KMS-11 (cell line): ENCODE measurements around the gene MYH14.

Source experiments
- H2AFZ ChIP-seq: fragments of 200-600 bp; sonication (generic); 2 replicates; pipeline ENCODE4 v1.6.1; 2016; ENCODE audit warnings: antibody characterized with exemption, mixed run types, low read depth
- H3K27ac ChIP-seq: fragments of 200-600 bp; sonication (generic); 2 replicates; pipeline ENCODE4 v1.6.1; 2016; ENCODE audit warnings: mild to moderate bottlenecking, mixed run types
- H3K27me3 ChIP-seq: fragments of 200-600 bp; sonication (generic); 2 replicates; pipeline ENCODE4 v1.6.1; 2017; ENCODE audit warnings: mild to moderate bottlenecking, low read depth, mixed run types, moderate library complexity; ENCODE audit not compliant: insufficient read depth
- H3K36me3 ChIP-seq: fragments of 200-600 bp; sonication (generic); 2 replicates; pipeline ENCODE4 v1.6.1; 2017; ENCODE audit warnings: mild to moderate bottlenecking, mixed run types; ENCODE audit not compliant: insufficient read depth
- H3K4me1 ChIP-seq: fragments of 200-600 bp; sonication (generic); 2 replicates; pipeline ENCODE4 v1.6.1; 2016; ENCODE audit warnings: mild to moderate bottlenecking, low read depth, mixed run types; ENCODE audit not compliant: poor library complexity, severe bottlenecking
- H3K4me2 ChIP-seq: fragments of 200-600 bp; sonication (generic); 2 replicates; pipeline ENCODE4 v1.7.0; 2016; ENCODE audit warnings: mild to moderate bottlenecking, mixed run types
- H3K4me3 ChIP-seq: fragments of 200-600 bp; sonication (generic); IDR thresholded peaks from 2 replicates; pipeline ENCODE4 v1.6.1; 2017; ENCODE audit warnings: low read depth, low read length, mixed read lengths; ENCODE audit not compliant: insufficient read depth
- H3K79me2 ChIP-seq: fragments of 200-600 bp; sonication (generic); 2 replicates; pipeline ENCODE4 v1.6.1; 2016; ENCODE audit warnings: low read depth, mixed run types; ENCODE audit not compliant: insufficient read depth
- H3K9ac ChIP-seq: fragments of 200-600 bp; sonication (generic); 2 replicates; pipeline ENCODE4 v1.6.1; 2016; ENCODE audit warnings: mild to moderate bottlenecking, mixed run types
- H4K20me1 ChIP-seq: fragments of 200-600 bp; sonication (generic); 2 replicates; pipeline ENCODE4 v1.6.1; 2016; ENCODE audit warnings: mild to moderate bottlenecking, mixed run types; ENCODE audit not compliant: insufficient read depth
- TF ChIP-seq, protein P1 (sequence below): fragments of 200-600 bp; sonication (generic); conservative IDR thresholded peaks from 2 replicates; pipeline ENCODE4 v1.6.1; 2017; ENCODE audit warnings: low read depth, mild to moderate bottlenecking, antibody characterized with exemption, low read length, moderate library complexity, mixed read lengths

The MYH14 gene

DNA sequence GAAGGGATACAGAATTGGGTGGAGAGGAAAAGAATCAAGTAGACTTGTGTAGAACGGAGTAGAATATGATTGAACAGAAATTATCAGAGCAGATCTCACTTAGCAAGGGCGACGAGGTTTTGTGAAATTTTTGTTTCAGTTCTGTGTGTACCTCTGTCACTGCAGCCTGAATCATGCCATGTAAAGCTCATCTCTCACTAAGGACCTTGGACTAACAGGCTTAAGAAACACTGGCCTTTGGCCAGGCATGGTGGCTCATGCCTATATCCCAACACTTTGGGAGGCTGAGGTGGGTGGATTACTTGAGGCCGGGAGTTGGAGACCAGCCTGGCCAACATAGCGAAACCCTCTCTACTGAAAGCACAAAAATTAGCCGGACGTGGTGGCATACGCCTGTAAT lies 62.6 kb downstream of the MYH14 start:
- Histone ChIP-seq H4K20me1 (no peaks in the 10 kb centered on the region), H3K27ac (no peak overlapping the region), H3K4me3 (no peak overlapping the region), H3K4me1 (no peaks in the 10 kb centered on the region), H3K27me3 (peaks cover 4% of the 10 kb centered on the region; the same call in 1 of the 2 replicates), H3K79me2 (no peaks in the 10 kb centered on the region), H3K4me2 (no peak overlapping the region), H3K36me3 (no peaks in the 10 kb centered on the region), H2AFZ (no peak overlapping the region), H3K9ac (no peak overlapping the region)
- TF ChIP-seq, protein P1, sequence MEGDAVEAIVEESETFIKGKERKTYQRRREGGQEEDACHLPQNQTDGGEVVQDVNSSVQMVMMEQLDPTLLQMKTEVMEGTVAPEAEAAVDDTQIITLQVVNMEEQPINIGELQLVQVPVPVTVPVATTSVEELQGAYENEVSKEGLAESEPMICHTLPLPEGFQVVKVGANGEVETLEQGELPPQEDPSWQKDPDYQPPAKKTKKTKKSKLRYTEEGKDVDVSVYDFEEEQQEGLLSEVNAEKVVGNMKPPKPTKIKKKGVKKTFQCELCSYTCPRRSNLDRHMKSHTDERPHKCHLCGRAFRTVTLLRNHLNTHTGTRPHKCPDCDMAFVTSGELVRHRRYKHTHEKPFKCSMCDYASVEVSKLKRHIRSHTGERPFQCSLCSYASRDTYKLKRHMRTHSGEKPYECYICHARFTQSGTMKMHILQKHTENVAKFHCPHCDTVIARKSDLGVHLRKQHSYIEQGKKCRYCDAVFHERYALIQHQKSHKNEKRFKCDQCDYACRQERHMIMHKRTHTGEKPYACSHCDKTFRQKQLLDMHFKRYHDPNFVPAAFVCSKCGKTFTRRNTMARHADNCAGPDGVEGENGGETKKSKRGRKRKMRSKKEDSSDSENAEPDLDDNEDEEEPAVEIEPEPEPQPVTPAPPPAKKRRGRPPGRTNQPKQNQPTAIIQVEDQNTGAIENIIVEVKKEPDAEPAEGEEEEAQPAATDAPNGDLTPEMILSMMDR, result no peak

DNA sequence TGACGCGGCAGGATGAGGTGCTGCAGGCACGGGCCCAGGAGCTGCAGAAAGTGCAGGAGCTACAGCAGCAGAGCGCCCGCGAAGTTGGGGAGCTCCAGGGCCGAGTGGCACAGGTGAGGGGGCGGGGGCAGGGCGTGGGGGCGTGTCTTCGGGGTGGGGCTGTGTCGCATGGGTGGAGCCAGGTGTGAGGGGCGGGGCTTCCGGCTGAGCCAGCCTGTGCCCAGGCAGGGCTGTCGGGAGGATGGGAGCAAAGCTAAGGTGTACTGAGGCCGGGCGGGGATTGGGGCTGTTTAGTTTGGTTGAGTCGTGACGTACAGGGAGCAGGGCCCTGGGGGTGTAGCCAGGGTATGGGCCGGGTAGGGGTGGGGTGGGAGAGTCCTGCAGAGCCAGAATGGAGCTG lies 63.5 kb downstream of the MYH14 start:
- TF ChIP-seq, protein P1, result no peak
- Histone ChIP-seq H3K4me2 (no peak overlapping the region), H3K9ac (no peak overlapping the region), H3K4me3 (no peak overlapping the region), H4K20me1 (no peaks in the 10 kb centered on the region), H3K27ac (no peak overlapping the region), H3K36me3 (no peaks in the 10 kb centered on the region), H3K4me1 (no peaks in the 10 kb centered on the region), H2AFZ (no peak overlapping the region), H3K79me2 (no peaks in the 10 kb centered on the region), H3K27me3 (peaks cover 4% of the 10 kb centered on the region; the same call in 1 of the 2 replicates)

DNA sequence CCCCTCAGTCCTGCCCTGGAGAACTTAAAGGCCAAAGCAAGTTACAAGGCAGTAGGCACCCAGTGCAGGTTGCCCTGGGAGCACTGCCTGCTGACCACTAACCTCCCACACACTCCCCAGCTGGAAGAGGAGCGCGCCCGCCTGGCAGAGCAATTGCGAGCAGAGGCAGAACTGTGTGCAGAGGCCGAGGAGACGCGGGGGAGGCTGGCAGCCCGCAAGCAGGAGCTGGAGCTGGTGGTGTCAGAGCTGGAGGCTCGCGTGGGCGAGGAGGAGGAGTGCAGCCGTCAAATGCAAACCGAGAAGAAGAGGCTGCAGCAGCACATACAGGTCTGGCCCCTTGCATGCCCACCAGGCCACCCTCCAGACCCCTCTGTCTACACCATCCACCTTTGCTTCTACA lies 64.6 kb downstream of the MYH14 start:
- TF ChIP-seq, protein P1, result no peak
- Histone ChIP-seq H3K79me2 (no peaks in the 10 kb centered on the region), H3K36me3 (no peaks in the 10 kb centered on the region), H3K4me2 (no peak overlapping the region), H3K4me3 (no peak overlapping the region), H4K20me1 (no peaks in the 10 kb centered on the region), H2AFZ (no peak overlapping the region), H3K27ac (no peak overlapping the region), H3K9ac (no peak overlapping the region), H3K27me3 (peaks cover 4% of the 10 kb centered on the region; the same call in 1 of the 2 replicates), H3K4me1 (no peaks in the 10 kb centered on the region)

GRCh38 chr19:50268501-50268900 lies 65.1 kb downstream of the MYH14 start:
- H2AFZ ChIP-seq, result no peak overlapping the region
- TF ChIP-seq, protein P1, result no peak

More at GRCh38 chr19:50268501-50268900, 65.1 kb downstream of the MYH14 start:
- no peak overlapping the region for H3K9ac ChIP-seq
- no peaks in the 10 kb centered on the region for H3K79me2 ChIP-seq
- H3K4me1 ChIP-seq, result no peaks in the 10 kb centered on the region
- no peak overlapping the region for H3K27ac ChIP-seq
- no peak overlapping the region for H3K4me3 ChIP-seq
- no peaks in the 10 kb centered on the region for H4K20me1 ChIP-seq
- H3K27me3 ChIP-seq, result peaks cover 4% of the 10 kb centered on the region; the same call in 1 of the 2 replicates
- H3K4me2 ChIP-seq, result no peak overlapping the region
- H3K36me3 ChIP-seq, result no peaks in the 10 kb centered on the region
